Inferior parietal cortex (tissue), 1 donor: ENCODE results near the gene BCOR.

Experiments
- DNase-seq: peaks from one replicate; pipeline ENCODE4 v3.0.0-alpha.2; 2016; ENCODE audit errors: extremely low spot score

The BCOR gene

DNA sequence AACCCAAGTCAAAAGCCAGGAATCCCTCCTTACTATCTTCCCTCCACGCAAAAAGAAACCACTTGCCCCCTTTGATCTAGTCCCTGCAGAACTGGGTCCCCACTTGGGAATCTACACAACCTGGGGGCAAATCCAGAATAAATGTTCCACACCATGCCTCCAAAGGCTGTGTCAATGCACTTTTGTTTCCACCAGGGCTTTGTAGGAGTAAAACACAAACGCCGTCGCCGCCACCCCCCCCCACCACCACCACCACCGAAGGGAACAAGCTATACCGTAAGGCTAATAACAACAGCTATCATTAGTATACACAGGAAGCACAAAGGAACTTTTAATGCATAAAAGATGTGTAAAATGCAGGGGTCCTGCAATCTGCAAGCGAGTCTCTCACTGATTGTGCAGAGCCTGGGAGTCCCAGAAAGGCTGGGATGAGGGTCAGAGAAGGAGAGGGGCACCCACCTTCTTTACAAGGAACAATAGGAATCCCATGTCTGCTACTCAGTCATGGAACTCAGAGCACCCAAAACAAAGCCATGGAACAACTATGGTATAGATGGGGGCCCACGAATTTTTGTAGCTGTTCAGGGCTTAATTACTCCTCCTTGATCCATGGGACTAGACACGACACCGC, 13.2 kb downstream of the BCOR start:
- DNase-seq, result no peak

DNA sequence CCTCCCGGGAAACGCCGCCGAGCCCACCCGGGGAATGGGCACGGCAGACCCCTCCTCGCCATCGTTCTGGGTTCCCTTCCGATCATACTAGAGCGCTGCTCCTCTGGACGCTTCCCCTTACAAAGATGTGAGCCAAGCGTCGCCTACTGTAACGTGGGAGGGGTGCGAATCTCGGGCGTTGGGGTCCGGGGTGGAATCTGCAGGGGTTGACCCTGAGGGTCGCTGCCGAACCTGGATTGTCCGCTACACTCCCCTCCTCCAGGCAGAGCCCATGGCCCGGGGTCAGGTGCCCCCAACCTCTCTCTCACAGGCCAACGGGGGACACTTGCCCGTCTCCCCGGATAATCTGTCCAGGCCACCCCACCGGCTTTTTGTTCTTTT, 13.8 kb downstream of the BCOR start:
- no peak for DNase-seq

DNA sequence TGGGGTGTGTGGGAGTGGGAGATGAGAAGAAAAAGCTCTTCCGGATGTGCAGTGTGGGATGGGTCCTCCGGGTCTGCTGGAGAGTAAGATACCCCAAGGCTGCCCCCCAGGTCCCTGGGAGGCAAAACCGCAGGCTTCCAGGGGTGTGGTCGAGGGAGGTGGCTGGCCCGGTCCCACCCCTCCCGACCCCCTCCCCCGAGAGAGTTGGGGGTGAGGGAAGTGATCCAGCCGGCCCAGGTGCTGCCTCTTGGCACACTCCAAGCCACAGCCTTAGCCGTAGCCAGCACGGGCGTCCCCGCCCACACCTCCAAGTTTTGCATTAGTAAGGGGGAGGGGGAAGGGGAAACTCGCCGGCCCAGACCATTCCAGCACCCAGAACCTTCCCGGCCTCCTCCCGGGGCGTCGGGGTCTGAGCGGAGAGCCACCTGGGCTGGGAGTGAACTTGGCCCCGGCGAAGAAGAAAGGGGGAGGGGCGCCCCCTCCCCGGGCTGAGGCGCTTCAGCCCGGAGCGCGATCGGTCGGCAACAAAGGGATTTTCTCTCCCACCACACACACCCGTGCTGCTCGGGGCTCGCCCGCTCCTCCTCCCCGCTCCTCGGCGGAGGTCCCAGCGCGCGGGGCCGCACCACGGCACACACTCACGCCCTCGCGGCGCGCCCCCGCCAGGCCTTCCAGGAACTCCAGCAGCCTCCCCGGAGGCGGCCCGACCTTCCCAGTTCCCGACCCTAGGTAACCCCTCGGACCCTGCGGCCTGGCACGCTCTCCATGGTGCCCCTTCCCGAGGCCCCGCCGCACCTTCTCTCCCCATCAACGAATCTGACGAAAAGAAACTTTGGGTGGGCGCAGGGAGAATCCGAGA, 14.4 kb downstream of the BCOR start:
- no peak for DNase-seq

DNA sequence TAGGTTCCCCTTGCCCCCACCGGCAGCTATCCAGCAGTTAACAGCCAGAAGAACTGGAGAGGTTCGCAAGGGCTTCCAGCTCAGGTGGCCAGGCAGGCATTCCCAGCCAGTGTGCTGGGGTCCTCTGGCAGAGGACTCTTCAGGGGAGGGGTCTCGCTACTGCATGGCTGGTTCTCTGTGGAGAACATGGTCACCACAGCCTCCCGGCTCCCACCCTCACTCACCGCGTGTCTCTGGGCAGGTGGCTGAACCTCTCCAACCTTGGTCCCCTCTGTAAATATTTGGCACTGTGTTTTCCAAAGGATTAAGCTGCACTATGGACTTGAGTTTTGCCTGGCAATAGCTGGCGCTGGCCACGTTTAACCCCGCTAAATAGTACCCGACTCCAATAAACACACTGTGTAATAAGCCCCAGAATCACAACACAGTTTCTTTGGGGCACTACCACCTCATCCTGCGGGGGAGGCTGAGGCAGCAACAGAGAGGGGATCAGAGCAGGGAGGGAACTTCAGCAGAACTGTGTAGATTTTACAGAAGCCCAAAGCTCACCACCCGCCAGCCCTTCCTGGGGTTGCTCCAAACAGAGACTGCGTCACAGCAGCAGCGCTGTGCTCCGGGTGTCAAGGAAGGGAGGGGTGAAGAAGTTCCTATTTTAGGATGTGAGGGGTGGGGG, 15.2 kb downstream of the BCOR start:
- no peak for DNase-seq

DNA sequence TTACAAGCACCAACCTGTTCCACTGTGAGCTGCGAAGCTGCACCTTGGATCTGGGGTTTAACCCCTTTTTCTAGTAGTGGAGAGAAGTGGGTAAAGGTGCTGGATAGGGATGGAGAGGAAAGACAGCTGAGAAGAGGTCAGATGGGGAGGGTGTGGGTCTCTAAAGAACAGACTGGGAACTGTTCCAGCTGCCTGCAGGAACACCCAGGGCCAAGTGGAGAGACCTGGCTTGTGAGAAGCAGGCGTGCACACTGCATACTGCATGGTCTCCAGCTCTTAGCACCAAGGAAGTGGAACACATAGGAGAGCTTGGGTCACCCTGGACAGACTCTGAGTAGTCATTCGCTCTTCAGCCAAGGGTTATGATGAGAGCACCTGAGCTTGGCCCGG, 16.1 kb downstream of the BCOR start:
- no peak for DNase-seq

DNA sequence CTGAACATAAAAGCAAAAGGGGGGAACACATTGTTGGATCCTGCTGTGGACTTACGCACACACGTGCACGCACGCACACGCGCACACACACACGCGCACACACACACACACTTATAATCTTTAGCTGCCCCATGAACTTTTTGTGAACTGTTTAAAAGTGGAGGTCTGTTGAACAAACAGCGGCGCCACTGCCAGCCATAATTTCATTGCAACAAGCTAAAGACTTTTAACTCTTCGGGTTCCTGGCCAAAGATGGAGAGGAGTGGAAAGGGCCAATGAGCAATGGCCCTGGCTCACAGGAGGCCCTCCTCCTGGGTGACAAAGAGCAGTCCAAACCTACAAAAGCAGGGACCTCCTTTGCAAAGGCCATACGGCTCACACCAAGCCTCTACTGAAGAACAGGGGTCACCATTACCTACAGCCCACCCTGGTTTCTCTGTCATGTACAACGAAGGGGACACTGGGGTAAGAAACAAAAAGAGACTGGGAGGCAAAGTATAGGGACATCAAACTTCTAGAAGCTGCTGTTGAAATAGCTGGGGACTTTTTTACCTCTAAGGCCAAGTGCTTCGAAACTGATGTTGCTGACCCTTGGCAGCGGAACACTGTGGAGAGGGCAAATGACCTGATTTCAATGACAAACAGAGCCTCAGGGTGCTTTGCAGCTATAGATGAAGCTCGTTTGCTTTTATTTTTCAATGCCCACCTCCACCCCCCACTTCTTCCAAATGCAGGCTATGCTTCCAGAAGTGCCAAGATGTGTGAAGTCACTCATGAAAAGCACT, 16.7 kb downstream of the BCOR start:
- DNase-seq, result no peak

DNA sequence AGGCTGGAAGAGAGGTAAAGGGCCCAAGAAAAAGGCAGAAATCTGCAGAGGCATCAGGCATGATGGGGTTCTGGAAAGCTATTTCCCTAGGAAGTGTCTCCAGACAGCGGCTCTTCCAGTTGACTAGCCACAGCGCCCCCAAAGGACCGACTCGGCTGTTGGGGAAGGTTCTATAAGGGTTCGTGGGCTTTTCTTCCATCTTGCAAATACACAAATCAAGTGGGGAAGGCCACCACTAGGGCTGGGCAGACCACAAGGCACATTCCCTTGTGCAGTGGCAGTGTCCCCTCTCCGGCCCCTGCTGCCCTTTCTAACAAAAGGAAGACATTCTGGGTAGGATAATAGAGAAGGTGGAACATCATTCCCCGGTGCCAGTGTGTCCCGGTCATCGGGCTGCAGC, 18.2 kb downstream of the BCOR start:
- no peak for DNase-seq

DNA sequence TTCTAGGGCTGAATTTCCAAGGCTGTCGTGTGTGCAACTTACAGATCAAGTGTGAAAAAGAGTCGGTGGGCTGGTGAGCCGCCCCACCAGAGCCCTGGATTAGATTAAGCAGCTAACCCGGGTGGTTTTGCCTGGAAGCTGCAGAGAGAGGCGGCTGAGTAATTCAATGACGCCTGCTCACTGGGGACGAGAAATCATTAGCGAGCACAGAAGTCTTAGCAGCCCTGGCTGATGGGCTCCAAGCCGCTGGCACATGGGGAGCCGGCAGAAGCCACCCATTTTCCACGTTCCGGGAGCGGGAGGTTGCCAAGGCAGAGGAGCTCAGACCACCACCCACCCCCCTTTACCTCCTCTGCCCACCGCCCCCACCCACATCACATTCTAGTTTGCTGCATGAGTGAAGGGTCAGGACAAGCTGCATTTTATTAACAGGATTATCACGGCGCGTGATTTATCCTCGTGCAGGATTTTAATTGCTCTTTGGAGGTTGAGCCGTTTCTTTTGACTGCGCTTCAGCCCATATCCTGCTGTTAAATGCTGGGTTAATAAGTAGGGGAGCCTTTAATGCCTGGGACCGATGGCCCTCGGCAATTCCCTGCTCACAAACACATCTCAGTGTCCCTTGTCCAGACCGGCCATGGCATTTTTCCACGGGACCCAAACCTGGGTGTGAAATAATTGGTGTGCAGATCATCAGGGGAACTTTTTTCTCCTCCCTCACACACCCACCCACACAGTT, 19.1 kb downstream of the BCOR start:
- no peak for DNase-seq

DNA sequence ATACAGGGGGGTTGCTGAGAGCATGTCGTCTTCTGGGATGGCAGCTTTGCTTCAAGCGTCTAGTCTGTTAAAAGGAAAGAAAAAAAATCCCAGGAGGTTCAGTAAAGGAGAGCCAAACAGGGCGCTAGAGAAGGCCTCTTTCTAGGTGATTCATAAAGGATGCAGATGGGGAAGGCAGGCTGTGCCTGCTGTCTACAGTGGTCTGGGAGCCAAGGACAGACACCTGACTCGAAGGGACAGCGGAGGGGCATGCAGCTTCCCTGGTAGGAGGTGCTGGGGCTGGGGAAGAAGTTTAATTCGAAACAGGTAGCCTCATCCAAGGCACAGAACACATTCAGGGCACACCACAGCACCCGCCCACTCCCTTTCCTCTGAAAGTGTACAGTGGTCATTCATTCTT, 19.9 kb downstream of the BCOR start:
- no peak for DNase-seq

DNA sequence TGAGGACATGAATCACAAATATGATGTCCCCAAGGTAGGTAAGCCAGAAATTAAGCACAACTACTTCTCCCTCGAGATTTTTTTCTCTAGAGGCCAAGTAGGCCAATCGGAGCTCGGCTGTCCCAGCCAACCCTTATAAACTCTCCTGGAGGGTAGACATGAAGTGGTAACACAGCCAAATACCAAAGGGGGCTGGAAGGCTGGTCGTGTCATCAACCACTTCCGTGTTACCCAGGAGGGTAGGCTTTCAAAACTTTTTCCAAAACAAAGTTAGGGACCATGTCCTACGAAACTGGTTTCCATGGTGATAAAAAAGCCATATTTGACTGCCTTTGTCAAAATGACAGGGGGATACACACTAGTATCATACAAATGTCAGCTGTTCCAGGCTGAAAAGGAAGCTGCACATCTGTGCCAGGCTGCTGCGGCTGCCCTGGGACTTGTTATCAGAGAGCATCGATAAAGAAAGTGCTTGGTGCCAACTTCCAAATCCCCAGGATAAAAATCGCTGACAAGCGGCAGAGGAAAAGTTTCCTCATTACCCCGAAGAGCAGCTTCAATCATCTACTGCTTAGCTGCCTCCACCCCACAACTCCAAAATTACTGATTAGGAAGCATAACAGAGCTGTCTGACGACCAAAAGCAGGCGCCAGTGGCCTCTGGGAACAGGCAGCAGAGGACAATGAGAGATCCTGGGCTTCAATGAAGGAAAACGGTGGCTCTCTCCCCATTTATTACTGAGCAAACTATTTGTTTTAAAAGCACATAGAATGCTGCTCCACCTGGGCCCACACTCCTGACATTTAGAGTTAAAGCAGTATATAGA, 20.8 kb downstream of the BCOR start:
- DNase-seq, result no peak

DNA sequence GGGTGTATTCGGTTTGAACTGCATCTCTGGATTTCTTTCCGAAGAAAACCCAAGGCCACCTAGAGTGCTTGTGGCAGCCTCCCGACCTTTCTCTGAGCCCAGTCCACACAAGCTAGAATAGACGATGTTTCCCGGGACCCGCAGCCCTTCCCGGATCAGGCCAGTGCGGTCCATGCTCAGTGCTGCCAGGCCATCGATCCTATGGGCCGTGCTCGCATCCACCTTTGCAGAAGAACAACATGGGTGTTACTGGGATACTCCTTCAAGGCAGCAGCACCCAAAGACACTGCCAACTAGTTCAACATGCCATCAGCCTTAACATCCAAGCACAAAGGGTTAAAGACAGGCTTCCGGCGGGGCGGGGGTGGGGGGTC, 22.8 kb downstream of the BCOR start:
- DNase-seq, result no peak

DNA sequence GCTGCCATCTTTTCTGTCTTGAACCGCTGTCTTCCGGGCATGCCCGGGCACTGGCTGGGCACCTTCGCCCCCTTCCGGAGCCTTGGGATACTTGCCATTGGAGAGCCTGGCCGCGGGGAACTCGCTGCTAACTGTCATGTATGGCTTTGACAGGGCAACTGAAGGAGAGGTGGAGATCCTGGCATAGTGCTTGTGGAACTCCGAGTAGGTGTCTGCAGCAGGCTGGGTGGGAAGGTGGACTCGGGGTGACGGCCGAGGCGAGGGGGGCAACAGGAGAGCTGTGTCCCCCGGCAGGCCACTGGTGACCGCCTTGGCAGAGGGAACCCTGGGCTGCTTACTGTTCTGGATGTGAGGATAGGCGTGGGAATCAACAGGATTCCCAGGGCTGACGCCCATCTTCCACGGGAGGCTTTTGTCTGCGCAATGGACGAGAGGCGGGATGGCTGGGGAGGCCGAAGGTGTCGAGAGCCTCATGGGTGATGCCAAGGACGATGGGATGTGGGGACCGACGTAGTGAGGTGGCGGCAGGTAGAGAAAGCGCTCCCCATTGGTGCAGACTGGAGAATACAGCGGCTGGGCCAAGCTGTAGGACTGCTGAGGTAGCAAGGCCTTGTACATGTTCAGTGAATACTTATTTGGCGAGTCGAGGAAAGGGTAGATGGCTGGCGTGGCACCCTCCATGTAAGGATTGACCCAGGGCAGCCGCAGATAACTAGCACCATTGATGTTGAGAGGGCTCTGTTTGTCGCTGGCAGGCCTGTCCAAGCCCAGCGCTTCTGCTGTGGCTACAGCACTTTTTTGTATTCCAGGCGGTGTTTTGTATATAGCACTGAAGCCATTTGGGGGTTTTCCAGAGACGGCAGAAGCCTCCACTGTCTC, 23.4 kb downstream of the BCOR start:
- no peak for DNase-seq

DNA sequence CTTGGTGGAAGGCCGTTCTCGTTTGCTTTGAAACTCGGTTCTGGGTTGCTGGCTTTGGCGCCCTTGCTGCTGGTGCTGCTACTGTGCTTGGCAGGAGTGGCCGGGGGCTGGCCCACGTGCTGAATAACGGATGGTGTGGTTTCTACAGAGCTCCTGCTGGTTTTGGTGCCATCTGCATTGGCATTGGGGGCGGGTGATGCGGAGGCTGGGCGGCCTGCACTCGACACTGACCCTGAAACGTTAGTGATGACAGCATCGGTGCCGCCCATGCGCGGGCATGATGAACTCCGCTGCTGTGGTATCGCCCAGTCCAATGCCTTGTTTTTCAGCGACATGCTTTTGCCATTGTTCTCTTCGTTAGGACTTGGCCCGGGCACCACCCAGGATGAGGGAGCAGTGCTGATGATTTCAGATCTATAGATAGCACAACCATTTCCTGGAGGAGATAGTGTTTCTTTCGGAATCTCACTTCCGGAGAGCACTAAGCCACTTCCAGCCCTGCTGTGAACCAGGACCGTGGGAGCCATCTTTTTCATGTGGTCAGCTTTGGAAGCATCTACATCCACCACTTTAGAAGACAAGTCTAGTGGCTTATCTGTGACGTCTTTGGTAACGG, 24.2 kb downstream of the BCOR start:
- no peak for DNase-seq

DNA sequence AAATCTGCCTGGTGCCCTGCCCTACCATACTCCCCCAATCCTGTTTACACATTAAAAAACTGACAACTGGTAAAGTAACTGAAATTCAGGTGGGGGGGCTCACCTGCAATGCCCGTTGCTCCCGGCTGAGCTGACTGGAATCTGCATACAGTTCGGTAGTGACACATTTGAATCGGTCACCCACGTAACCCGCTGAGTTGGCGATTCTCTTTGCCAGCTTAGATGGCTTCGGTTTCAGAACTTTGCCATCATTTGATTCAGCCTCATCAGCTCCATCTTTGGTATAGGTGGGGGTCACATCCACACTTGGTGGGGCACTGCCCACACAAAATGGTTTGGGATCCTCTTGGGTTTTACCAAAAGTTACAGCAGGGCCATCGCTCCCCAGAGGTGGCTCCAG, 25.5 kb downstream of the BCOR start:
- no peak for DNase-seq

DNA sequence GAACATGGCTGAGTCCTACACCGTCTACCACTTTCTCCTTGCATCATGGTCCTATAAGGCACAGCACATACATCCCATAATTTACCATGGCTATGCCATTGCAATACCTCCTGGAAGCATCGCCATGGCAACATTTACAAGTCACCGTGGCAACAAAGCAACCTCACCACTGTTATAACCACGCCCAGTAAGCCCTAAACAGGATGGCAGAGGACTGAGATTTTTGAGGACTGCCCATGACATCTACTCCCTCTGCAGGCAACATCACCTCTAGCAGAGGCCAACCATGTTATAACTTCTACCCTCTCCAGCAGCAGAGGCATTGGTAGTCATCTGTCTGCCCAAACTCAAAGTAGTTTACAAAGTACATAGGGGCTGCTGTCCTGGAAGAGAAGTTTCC, 29.7 kb downstream of the BCOR start:
- no peak for DNase-seq

DNA sequence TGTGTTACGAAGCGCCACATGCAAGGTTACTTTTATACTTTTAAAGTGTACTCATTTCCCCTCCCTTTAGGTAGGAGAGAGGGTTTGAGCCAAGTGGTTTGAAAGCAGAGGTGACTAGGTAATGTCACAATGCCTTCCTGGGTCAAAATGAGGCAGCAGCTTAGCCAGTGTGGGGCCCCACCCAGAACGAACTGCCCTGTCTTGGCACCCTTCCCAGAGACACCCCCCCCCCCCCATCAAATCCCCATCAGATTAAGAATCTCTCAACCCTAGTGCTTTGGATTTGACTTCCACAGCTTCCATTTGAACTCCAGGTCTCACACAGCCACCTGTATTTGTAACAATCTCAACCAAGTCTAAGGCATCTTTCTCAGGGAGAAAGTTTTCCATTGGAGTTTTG, 31.1 kb downstream of the BCOR start:
- DNase-seq, result no peak

DNA sequence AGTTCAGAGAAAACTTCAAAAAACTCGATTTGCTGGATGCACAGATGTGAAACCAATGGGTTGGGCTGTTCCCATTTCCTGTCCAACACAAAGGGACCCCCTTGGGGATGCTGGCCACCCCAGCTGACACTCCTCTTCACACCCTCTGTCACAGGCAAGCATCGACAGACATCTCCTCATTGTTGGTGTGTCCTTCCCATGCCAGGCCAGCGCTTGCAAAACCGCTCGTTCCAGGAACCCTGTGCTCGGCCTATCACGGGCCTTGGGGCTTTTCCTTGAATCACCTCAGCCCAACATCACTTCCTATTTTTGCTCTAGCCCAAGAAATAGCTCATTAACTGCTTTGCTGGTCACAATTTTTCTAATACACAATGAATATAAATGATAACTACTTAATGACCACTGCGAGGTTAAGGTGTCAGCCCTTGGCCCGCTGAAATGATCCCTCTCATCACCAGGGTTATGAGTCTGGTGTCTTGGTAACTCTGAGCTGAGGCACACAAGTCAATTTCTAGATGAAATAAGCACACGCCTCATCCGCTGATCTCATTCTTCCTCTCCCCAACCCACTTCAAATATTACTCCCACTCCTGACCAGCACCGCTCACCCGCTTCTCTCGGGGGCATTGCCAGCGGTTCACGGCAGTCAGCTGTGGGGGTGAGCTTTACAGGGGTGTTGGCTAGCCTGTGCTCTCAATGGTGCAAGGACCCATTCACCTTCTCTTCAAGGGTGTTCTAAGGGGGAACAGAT, 32.3 kb downstream of the BCOR start:
- DNase-seq, result no peak

DNA sequence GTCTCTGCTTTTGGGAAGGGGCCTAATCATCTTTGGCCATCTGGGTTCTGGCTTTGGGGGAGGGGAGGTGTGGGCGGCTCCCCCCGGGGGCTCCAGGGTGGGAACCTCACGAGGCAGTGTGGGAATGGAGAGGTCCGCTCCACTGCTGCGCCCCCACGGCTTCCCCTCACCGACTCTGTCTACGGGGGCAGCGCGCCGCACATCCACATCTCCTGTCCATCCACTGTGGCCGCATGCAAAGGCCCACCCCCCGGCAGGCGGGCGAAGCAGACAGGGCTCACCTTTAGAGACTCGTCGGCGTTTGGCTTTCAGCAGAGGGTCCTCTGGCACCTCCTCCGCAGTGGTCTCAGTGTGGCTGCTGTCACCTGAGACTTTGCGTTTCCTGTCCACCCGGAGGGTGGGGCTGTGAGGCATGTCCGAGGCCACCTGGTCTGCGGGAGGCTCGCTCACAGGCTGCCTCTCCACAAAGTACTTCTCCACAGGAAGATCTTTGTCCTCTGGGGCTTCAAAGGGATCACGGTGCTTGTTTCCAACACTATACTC, 33.6 kb downstream of the BCOR start:
- DNase-seq, result no peak
